Measurements from ENCODE around the gene ICAM3. TPM values are rescaled to one million over a fixed set of nuclear protein-coding genes. Genes with fewer than 3 reads are reported as not detected.

ICAM3 gene
- total and polyA plus RNA-seq, 2 of the 4 experiments (the other 2 are of a cell fraction) = 6.6 to 11.7 TPM

DNA sequence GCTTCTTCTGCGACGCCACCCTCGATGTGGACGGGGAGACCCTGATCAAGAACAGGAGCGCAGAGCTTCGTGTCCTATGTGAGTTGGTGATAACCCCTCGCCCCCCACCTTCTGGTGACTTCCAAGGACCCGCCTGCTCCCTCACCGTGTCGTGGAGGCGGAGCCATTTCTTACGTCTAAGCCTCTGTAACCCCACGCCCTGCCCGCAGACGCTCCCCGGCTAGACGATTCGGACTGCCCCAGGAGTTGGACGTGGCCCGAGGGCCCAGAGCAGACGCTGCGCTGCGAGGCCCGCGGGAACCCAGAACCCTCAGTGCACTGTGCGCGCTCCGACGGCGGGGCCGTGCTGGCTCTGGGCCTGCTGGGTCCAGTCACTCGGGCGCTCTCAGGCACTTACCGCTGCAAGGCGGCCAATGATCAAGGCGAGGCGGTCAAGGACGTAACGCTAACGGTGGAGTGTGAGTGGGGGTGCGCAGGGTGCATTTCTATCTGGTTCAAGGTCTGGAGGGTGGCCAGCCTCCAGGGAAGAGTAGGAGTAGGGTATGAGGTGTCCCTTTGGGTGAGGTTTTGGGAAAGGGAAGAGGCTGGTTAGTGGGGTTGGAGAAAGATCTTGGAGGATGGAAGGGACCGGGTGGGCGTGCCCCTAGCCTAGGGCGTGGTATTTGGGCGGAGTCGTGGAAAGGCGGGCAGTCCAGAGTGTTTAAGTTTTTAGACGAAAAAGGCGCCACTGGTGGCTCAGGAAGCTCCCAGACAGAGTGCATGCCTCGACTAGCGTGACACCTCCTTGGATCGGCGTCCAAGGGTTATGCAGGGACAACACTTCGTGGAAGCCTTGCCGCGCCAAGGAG lies 46.4 kb downstream of the ICAM3 start:
- CTCF ChIA-PET = no interaction called here
- 56% methylated on average over 32 of the region's 56 CpGs; no CpG with 5 or more reads in 1 of the 2 experiments for WGBS, 2 experiments (ENCODE audit: extremely low coverage in 2 of 2, insufficient read length in 1 of 2)
- ATAC-seq (ENCODE audit: low read depth) (no peak), DNase-seq (no peak)
- Histone ChIP-seq H4K5ac (ENCODE audit: low read depth, low read length) (no peak overlapping the region; the same call in 1 of the 2 replicates), H3K36me3 (ENCODE audit: control insufficient read depth, insufficient read depth, low read length) (peaks cover 14% of the 10 kb centered on the region; the same call in 1 of the 2 replicates), H3K27ac (ENCODE audit: insufficient read depth, low read length) (no peak overlapping the region), H3K18ac (ENCODE audit: low read depth, low read length) (no peak overlapping the region), H3K9me1 (ENCODE audit: insufficient read depth, low read length) (peaks cover 4% of the 10 kb centered on the region), H3K79me1 (ENCODE audit: low read depth in 1 of 2, low read length in 2 of 2) (peaks cover 0 to 4% of the 10 kb centered on the region in 2 experiments; a peak in 1 of 4 replicates), H4K20me1 (ENCODE audit: insufficient read depth, low read length) (peaks cover 6% of the 10 kb centered on the region), H2BK120ac (ENCODE audit: low read depth, low read length) (no peak overlapping the region), H3K27me3 (ENCODE audit: control insufficient read depth, insufficient read depth, low read length) (no peaks in the 10 kb centered on the region; the same call in 1 of the 2 replicates), H3K4me1 (ENCODE audit: control insufficient read depth, insufficient read depth, low read length) (peaks cover 15% of the 10 kb centered on the region), H3K4me2 (ENCODE audit: low read depth, low read length) (peak overlapping the region; percentile 49), H3K56ac (ENCODE audit: extremely low read depth, insufficient read depth, low read length) (no peak overlapping the region), H2AFZ (replicated peaks; ENCODE audit: low read length, poor library complexity) (peak overlapping the region; percentile 92), H2BK5ac (ENCODE audit: low read depth, low read length, poor library complexity, severe bottlenecking) (no peak overlapping the region), H2BK20ac (ENCODE audit: low read depth, low read length) (no peak overlapping the region), H2AK9ac (replicated peaks; ENCODE audit: low read depth, low read length, poor library complexity) (peak overlapping the region; percentile 83), H3K9me3 (ENCODE audit: control insufficient read depth, insufficient read depth, low read length) (no peaks in the 10 kb centered on the region), H4K91ac (ENCODE audit: insufficient read depth, low read depth, low read length) (no peak overlapping the region), H3K23ac (ENCODE audit: low read depth, low read length) (no peak overlapping the region), H2BK15ac (ENCODE audit: low read depth, low read length) (no peak overlapping the region), H2AK5ac (ENCODE audit: low read depth, low read length) (peak overlapping the region; percentile 27; the same call in 1 of the 2 replicates), H3K9ac (ENCODE audit: low read depth, low read length) (no peak overlapping the region), H3K4ac (ENCODE audit: low read depth, low read length) (no peak overlapping the region), H3K14ac (replicated peaks; ENCODE audit: low read depth, low read length) (no peak overlapping the region), H4K8ac (ENCODE audit: low read depth in 2 of 2, low read length in 2 of 2) (peak overlapping the region in 1 of 2 experiments; percentile 38; a peak in 2 of 4 replicates), H3K4me3 (ENCODE audit: insufficient read depth, low read depth, low read length) (peak overlapping the region; percentile 25)
- POLR2A ChIA-PET (ENCODE audit: unreplicated experiment) = no interaction called here
- no TSS peak for BruUV-seq (replicated peaks)
- dilution Hi-C loops (cut with HindIII; ENCODE audit: low sequenced_read_pairs, unreplicated experiment) (no loop called here), in situ Hi-C loops (cut with MboI; ENCODE audit: low sequenced_read_pairs) (no loop called here), intact Hi-C loops (cut with micrococcal nuclease) (no loop called here)
- TF ChIP-seq, protein P1, sequence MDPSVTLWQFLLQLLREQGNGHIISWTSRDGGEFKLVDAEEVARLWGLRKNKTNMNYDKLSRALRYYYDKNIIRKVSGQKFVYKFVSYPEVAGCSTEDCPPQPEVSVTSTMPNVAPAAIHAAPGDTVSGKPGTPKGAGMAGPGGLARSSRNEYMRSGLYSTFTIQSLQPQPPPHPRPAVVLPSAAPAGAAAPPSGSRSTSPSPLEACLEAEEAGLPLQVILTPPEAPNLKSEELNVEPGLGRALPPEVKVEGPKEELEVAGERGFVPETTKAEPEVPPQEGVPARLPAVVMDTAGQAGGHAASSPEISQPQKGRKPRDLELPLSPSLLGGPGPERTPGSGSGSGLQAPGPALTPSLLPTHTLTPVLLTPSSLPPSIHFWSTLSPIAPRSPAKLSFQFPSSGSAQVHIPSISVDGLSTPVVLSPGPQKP (IDR thresholded peaks at IDR 0.05; ENCODE audit: borderline replicate concordance, low read depth, low read length) = no peak
- TF ChIP-seq MXI1 (IDR thresholded peaks at IDR 0.05; ENCODE audit: borderline replicate concordance, low read depth, low read length) (no peak), BHLHE40 (IDR thresholded peaks at IDR 0.05; ENCODE audit: low read depth, low read length) (no peak), RFX5 (IDR thresholded peaks at IDR 0.05; ENCODE audit: low read depth, low read length) (no peak), FOS (IDR thresholded peaks at IDR 0.05; ENCODE audit: low read depth, low read length) (no peak), SMC3 (IDR thresholded peaks at IDR 0.05; ENCODE audit: low read depth, low read length) (no peak), NFE2L2 (IDR thresholded peaks at IDR 0.05; ENCODE audit: low read depth, low read length) (no peak), RCOR1 (IDR thresholded peaks at IDR 0.05; ENCODE audit: insufficient replicate concordance, low read length) (no peak), CHD1 (IDR thresholded peaks at IDR 0.05; ENCODE audit: low read depth, low read length) (no peak), MAZ (IDR thresholded peaks at IDR 0.05; ENCODE audit: borderline replicate concordance, low read depth, low read length) (no peak), POLR2A (IDR thresholded peaks at IDR 0.05; ENCODE audit: low read depth, low read length) (no peak), RAD21 (IDR thresholded peaks at IDR 0.05; ENCODE audit: low read length) (no peak)
- TF ChIP-seq, protein P2, sequence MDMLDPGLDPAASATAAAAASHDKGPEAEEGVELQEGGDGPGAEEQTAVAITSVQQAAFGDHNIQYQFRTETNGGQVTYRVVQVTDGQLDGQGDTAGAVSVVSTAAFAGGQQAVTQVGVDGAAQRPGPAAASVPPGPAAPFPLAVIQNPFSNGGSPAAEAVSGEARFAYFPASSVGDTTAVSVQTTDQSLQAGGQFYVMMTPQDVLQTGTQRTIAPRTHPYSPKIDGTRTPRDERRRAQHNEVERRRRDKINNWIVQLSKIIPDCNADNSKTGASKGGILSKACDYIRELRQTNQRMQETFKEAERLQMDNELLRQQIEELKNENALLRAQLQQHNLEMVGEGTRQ (IDR thresholded peaks at IDR 0.05; ENCODE audit: low read depth, low read length) = no peak
- TF ChIP-seq, protein P3, sequence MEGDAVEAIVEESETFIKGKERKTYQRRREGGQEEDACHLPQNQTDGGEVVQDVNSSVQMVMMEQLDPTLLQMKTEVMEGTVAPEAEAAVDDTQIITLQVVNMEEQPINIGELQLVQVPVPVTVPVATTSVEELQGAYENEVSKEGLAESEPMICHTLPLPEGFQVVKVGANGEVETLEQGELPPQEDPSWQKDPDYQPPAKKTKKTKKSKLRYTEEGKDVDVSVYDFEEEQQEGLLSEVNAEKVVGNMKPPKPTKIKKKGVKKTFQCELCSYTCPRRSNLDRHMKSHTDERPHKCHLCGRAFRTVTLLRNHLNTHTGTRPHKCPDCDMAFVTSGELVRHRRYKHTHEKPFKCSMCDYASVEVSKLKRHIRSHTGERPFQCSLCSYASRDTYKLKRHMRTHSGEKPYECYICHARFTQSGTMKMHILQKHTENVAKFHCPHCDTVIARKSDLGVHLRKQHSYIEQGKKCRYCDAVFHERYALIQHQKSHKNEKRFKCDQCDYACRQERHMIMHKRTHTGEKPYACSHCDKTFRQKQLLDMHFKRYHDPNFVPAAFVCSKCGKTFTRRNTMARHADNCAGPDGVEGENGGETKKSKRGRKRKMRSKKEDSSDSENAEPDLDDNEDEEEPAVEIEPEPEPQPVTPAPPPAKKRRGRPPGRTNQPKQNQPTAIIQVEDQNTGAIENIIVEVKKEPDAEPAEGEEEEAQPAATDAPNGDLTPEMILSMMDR (conservative IDR thresholded peaks at IDR 0.05; ENCODE audit: low read depth, low read length) = no peak
